ENCODE data around the gene ENTPD2. TPM values are rescaled to one million over a fixed set of nuclear protein-coding genes. Genes with fewer than 3 reads are reported as not detected.

ENTPD2 gene
- total and polyA plus RNA-seq, 9 of the 15 experiments (the other 6 are each of a cell fraction or from before 2014, with no cell fraction given), result 0.04 to 0.60 (median 0.14) TPM; not detected in 4

GRCh38 chr9:137073992-137074399, 20.1 kb upstream of the ENTPD2 start (continued):
- no peak for TF ChIP-seq ZNF780A (CRISPR knock-in tag; IDR thresholded peaks at IDR 0.05)
- no peak for TF ChIP-seq ZNF507 (tag; conservative IDR thresholded peaks at IDR 0.05)

GRCh38 chr9:137071282-137071681, 17.4 kb upstream of the ENTPD2 start:
- peak overlapping the region; percentile 88 for H3K27ac ChIP-seq (ENCODE audit: extremely low read depth, low read depth, low read length)
- no peaks in the 10 kb centered on the region for H3K27me3 ChIP-seq (ENCODE audit: control insufficient read depth in 2 of 2, insufficient read depth in 2 of 2, low read length in 2 of 2)
- TF ChIP-seq ZFX (CRISPR knock-in tag; IDR thresholded peaks at IDR 0.05) (peak; percentile 9), ZFP36 (IDR thresholded peaks at IDR 0.05; ENCODE audit: low read depth, low read length, partially characterized antibody) (no peak), CREB3 (tag; conservative IDR thresholded peaks at IDR 0.05; ENCODE audit: low read depth) (no peak), ZNF57 (CRISPR knock-in tag; IDR thresholded peaks at IDR 0.05) (peak; percentile 47; the same call in 1 of the 2 replicates), KAT7 (CRISPR knock-in tag; IDR thresholded peaks at IDR 0.05; ENCODE audit: borderline replicate concordance) (peak; percentile 70; the same call in 1 of the 2 replicates)
- peak overlapping the region; percentile 73 for H2AFZ ChIP-seq (ENCODE audit: low read depth, low read length)
- ChIA-PET CTCF (ENCODE audit: low intra/inter-chr PET ratio) (no interaction called here), POLR2A (interaction anchor here (0.6 to 2.5 kb wide), 6 partner anchors 12 to 204 kb away, joined by 3 to 14 read pairs (median 3); partner anchors contain the start of gene MAN1B1)
- peak overlapping the region; percentile 65 for H3K4me3 ChIP-seq
- in situ Hi-C loops (cut with MboI), result no loop called here
- peak overlapping the region; percentile 86 to 91 for H3K9ac ChIP-seq (ENCODE audit: insufficient read depth in 1 of 2, low read depth in 2 of 2, low read length in 2 of 2)
- no TSS peak for BruUV-seq (replicated peaks)
- peaks cover 8% of the 10 kb centered on the region for H3K9me1 ChIP-seq (ENCODE audit: control insufficient read depth, insufficient read depth, low read length)
- H3K4me2 ChIP-seq (ENCODE audit: insufficient read depth, low read length), result peak overlapping the region; percentile 91
- H3K9me3 ChIP-seq (replicated peaks; ENCODE audit: control insufficient read depth, insufficient read depth, low read depth, low read length), result no peaks in the 10 kb centered on the region
- peaks cover 39% of the 10 kb centered on the region for H3K79me2 ChIP-seq (ENCODE audit: control insufficient read depth, insufficient read depth, low read length)
- H3K4me1 ChIP-seq (replicated peaks in 1 of 2; ENCODE audit: control insufficient read depth in 2 of 2, insufficient read depth in 2 of 2, low read length in 2 of 2), result peaks cover 42 to 69% of the 10 kb centered on the region in 2 experiments
- intact Hi-C loops (cut with micrococcal nuclease), result no loop called here
- peaks cover 12% of the 10 kb centered on the region; the same call in 1 of the 3 replicates for H3K36me3 ChIP-seq (ENCODE audit: control insufficient read depth, insufficient read depth, low read length)
- 76% methylated on average over 2 of the region's 2 CpGs for WGBS (ENCODE audit: insufficient coverage, low coverage, missing lambda C conversion rate)
- peaks cover 14% of the 10 kb centered on the region for H4K20me1 ChIP-seq (replicated peaks; ENCODE audit: control insufficient read depth, insufficient read depth, low read length)
- FAIRE-seq (no peak), ATAC-seq (no peak), DNase-seq (ENCODE audit: extremely low read depth in 1 of 4, low spot score in 3 of 4) (no peak)

All from K562 (cell line).